Testis (tissue), 3 donors: ENCODE measurements around the gene CAPN7. TPM values are rescaled to one million over a fixed set of nuclear protein-coding genes. Genes with fewer than 3 reads are reported as not detected.

Source experiments
- DNase-seq: peaks from one replicate; pipeline ENCODE4 v3.0.0-alpha.2; 2019
- H3K27ac ChIP-seq, 2 donors: fragments of 200-600 bp; sonication (generic); one replicate each; pipeline ENCODE4 v1.5.1; 2019
- H3K27me3 ChIP-seq: fragments of 200-600 bp; sonication (generic); one replicate; pipeline ENCODE4 v1.5.1; 2019
- H3K36me3 ChIP-seq: fragments of 200-600 bp; sonication (generic); one replicate; pipeline ENCODE4 v1.5.1; 2017; ENCODE audit warnings: low read depth; ENCODE audit errors: missing control alignments
- H3K4me1 ChIP-seq: fragments of 200-600 bp; sonication (generic); one replicate; pipeline ENCODE4 v1.5.1; 2019
- H3K4me3 ChIP-seq, 2 donors: fragments of 200-600 bp; sonication (generic); one replicate each; pipeline ENCODE4 v1.5.1; 2017 to 2019
- H3K9me3 ChIP-seq: fragments of 200-600 bp; sonication (generic); one replicate; pipeline ENCODE4 v1.5.1; 2017
- POLR2A ChIP-seq: fragments of 450-650 bp; IDR thresholded peaks from one replicate; pipeline ENCODE4 v1.6.1; 2017; ENCODE audit warnings: antibody characterized with exemption, mild to moderate bottlenecking, moderate library complexity
- WGBS, 2 donors: methylation state at CpG; one replicate each; pipeline ENCODE4 v1.1.5; 2018; 5-methylcytosine and 5-hydroxymethylcytosine counted together
- intact Hi-C: fragments of 100-400 bp; cut with DNase I; formaldehyde crosslinking; loops from one replicate; pipeline ENCODE4 v1.15.1; 2023; ENCODE audit warnings: low total_unique reads
- polyA plus RNA-seq: library from polyadenylated mRNA; stranded (reverse); fragments of 350-450 nt; fragmentation: Illumina TruSeq; extraction: RNeasy Lipid Tissue Mini Kit (QIAGEN cat#74804); gene quantifications from one replicate; pipeline ENCODE4 v1.2.3, GENCODE V29; 2014; ENCODE audit warnings: low read depth, low replicate concordance; ENCODE audit not compliant: insufficient read depth
- total RNA-seq, 2 donors: library from RNA; depleted of rRNA; stranded (reverse); fragments of >200 nt; gene quantifications; one replicate each; pipeline ENCODE4 v1.2.3, GENCODE V29; 2016
- TF ChIP-seq, protein P1 (sequence below), 3 experiments: fragments of 450-650 bp in 2 of 3; fragments of 200-600 bp in 1 of 3; sonication (generic) in 1 of 3; IDR thresholded peaks; one replicate each; pipeline ENCODE4 v1.5.1; 2016 to 2019; ENCODE audit warnings: antibody characterized with exemption in 3 of 3, mild to moderate bottlenecking in 2 of 3, moderate library complexity in 1 of 3

The CAPN7 gene
- total and polyA plus RNA-seq, 3 donors from 2014 or later = 31.0 to 94.7 (median 79.3) TPM

DNA sequence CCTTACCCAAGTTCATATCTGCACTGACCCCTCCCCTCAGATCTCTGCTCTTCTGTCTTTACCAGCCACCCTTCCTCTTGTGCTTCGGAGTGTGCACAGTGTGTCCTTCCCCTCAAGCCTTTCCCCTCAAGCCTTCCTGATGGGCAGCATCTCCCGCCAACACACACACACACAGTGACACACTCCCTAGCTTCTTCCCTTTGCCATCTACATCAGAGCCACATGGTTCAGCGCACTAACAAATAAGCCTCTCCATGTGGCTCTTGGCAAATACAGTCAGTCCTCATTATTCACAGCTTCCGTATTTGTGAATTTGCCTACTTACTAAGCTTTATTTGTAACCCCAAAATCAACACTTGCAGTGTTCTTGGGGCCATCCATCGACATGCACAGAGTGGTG is 88.9 kb downstream of the CAPN7 start:
- no peaks in the 10 kb centered on the region for H3K36me3 ChIP-seq
- no peaks in the 10 kb centered on the region for H3K27me3 ChIP-seq
- peak overlapping the region in 1 of 2 donors; percentile 39 for H3K27ac ChIP-seq
- TF ChIP-seq, protein P1, sequence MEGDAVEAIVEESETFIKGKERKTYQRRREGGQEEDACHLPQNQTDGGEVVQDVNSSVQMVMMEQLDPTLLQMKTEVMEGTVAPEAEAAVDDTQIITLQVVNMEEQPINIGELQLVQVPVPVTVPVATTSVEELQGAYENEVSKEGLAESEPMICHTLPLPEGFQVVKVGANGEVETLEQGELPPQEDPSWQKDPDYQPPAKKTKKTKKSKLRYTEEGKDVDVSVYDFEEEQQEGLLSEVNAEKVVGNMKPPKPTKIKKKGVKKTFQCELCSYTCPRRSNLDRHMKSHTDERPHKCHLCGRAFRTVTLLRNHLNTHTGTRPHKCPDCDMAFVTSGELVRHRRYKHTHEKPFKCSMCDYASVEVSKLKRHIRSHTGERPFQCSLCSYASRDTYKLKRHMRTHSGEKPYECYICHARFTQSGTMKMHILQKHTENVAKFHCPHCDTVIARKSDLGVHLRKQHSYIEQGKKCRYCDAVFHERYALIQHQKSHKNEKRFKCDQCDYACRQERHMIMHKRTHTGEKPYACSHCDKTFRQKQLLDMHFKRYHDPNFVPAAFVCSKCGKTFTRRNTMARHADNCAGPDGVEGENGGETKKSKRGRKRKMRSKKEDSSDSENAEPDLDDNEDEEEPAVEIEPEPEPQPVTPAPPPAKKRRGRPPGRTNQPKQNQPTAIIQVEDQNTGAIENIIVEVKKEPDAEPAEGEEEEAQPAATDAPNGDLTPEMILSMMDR (IDR thresholded peaks at IDR 0.05) = no peak
- TF ChIP-seq POLR2A = no peak
- no peak overlapping the region for H3K4me3 ChIP-seq
- no peaks in the 10 kb centered on the region for H3K9me3 ChIP-seq
- peaks cover 46% of the 10 kb centered on the region for H3K4me1 ChIP-seq
- DNase-seq = peak; percentile 36
- WGBS, 2 donors = 74 to 83% methylated on average over 5 of the region's 5 CpGs
- intact Hi-C loops = no loop called here

DNA sequence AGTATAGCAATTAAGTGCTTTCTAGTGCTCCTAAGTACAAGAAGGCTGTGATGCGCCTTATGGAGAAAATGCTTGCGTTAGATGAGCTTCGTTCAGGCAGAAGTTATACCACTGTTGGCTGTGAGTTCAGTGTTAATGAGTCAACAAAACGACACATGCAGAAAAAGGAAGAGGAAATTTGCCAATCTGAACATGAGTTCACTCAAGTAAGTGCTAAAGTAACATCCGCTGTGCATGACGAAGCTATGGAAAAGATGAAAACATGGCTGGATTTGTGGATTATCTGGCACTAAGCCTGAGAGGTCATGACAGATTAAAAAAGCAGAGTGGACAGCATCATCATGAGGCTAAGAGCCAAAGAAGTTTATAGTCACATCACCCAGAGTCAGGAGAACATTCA is 89.5 kb downstream of the CAPN7 start:
- TF ChIP-seq POLR2A = no peak
- TF ChIP-seq, protein P1 (IDR thresholded peaks at IDR 0.05) = no peak
- Histone ChIP-seq H3K27me3 (no peaks in the 10 kb centered on the region), H3K9me3 (no peaks in the 10 kb centered on the region), H3K4me1 (peaks cover 45% of the 10 kb centered on the region), H3K36me3 (no peaks in the 10 kb centered on the region), H3K27ac (peak overlapping the region in 1 of 2 donors; percentile 39), H3K4me3 (no peak overlapping the region)
- intact Hi-C loops = no loop called here
- WGBS, 2 donors = 71 to 77% methylated on average over 6 of the region's 6 CpGs
- no peak for DNase-seq

DNA sequence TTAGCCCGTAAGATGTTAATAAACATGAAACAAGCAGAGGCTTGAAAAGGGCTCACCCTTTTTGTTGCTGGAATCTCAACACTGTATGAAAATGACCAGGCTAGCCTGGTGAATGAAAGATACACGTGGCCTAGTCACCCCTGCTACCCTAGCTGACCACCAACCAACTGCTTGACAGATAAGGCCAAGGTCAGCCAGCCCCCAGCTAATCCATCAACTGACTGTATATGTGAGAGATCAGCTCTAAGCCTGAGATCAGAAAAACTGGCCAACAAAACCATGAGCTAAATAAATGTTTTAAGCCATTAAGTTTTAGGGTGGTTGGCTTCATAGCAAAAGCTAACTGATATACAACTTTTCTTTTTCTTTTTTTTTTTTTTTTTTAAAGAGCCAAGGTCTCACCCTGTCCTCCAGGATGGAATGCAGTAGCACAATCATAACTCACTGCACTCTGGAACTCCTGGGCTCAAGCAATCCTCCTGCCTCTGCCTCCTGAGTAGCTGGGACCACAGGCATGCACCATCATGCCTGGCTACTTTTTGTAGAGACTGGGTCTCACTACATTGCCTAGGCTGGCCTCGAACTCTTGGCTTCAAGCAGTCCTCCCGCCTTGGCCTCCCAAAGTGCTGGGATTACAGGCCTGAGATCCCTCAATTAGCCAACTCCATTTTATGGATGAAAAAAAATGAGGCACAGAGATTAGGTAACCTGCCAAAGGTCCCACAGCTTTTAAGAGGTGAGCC is 91.7 kb downstream of the CAPN7 start:
- Histone ChIP-seq H3K4me1 (peaks cover 22% of the 10 kb centered on the region), H3K9me3 (no peaks in the 10 kb centered on the region), H3K4me3 (no peak overlapping the region), H3K27me3 (no peaks in the 10 kb centered on the region), H3K27ac (no peak overlapping the region), H3K36me3 (no peaks in the 10 kb centered on the region)
- TF ChIP-seq, protein P1 (IDR thresholded peaks at IDR 0.05) = no peak
- TF ChIP-seq POLR2A = no peak
- intact Hi-C loops = no loop called here
- no peak for DNase-seq
- 53 to 80% methylated on average over 4 of the region's 4 CpGs for WGBS, 2 donors

DNA sequence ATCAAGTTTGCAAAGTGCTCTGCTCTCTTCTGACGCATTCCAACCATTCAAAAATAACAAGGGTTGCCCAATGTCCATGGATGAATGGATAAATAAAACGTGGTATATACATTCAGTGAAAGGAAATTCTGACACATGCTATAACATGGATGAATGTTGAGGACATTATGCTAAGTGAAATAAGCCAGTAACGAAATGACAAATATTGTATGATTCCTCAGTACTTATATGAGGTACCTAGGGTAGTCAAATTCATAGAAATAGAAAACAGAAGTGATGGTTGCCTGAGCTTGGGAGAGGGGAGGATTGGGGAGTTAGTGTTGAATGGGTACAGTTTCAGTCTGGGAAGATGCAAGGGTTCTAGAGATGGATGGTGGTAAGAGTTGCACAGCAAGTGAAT is 92.5 kb downstream of the CAPN7 start:
- WGBS, 2 donors = 86 to 93% methylated on average over 3 of the region's 3 CpGs
- intact Hi-C loops = no loop called here
- TF ChIP-seq, protein P1 (IDR thresholded peaks at IDR 0.05) = no peak
- no peak for TF ChIP-seq POLR2A
- H3K27ac ChIP-seq = no peak overlapping the region
- no peak overlapping the region for H3K4me3 ChIP-seq
- no peaks in the 10 kb centered on the region for H3K9me3 ChIP-seq
- DNase-seq = no peak
- H3K27me3 ChIP-seq = no peaks in the 10 kb centered on the region
- peaks cover 15% of the 10 kb centered on the region for H3K4me1 ChIP-seq
- no peaks in the 10 kb centered on the region for H3K36me3 ChIP-seq

DNA sequence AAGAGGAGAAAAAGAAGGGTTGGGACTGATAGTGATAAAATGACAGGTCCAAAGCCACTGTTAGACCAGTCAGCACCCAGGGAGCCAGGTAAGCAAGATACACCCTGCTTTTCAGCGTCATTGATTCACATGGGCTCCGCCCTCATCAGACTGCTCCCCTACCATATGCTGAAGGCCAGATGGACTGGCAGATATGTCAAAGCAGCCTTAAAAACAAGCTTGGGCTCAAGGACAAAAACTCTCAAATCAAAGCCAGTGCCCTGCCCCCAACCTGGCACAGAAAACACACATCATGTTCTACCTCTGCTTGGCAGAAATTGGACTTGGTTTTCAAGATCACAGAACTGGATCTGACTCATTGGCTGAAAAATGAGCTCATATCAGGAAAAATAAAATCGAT is 93.0 kb downstream of the CAPN7 start:
- Histone ChIP-seq H3K9me3 (no peaks in the 10 kb centered on the region), H3K4me3 (no peak overlapping the region), H3K27me3 (no peaks in the 10 kb centered on the region), H3K36me3 (no peaks in the 10 kb centered on the region), H3K27ac (no peak overlapping the region), H3K4me1 (peaks cover 13% of the 10 kb centered on the region)
- intact Hi-C loops = no loop called here
- DNase-seq = no peak
- TF ChIP-seq POLR2A = no peak
- TF ChIP-seq, protein P1 (IDR thresholded peaks at IDR 0.05) = no peak
- WGBS, 2 donors = 71 to 74% methylated on average over 3 of the region's 3 CpGs
